ENCODE results near the gene DACT2. TPM values are rescaled to one million over a fixed set of nuclear protein-coding genes. Genes with fewer than 3 reads are reported as not detected.
A peak's percentile ranks its signal among the peaks of the same experiment; 100 is the strongest.

Gene DACT2, protein sequence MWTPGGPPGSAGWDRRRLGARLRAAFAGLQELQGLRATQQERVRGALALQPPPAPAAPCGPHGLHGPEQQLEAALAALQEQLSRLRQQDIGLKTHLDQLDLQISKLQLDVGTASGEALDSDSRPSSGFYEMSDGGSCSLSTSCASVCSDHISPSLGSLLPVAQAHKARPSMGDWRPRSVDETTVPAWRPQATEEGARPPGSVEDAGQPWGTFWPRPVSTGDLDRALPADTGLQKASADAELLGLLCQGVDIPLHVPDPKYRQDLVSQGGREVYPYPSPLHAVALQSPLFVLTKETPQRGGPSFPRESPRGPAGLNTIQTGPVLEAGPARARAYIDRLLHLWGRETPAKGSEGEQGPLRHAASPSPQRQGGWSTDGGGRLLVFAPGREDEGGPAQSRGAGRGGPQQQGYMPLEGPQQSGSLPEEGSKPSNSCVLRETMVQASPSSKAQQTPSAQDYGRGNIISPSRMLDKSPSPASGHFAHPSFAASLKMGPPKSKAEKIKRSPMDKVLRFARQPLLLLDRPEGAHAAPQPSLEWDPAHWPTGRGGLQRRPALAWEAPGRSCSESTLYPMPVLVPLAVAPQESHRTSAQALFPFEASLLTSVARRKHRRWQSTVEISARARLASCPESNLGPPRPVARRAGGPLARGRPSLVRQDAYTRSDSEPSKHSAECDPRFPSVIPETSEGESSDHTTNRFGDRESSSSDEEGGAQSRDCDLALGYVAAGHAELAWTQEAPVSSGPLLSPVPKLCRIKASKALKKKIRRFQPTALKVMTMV
- not detected in 2 replicates for total RNA-seq

GRCh38 chr6:168319279-168320111 is at the start of gene DACT2:
TSS of gene DACT2 (minus strand) at chr6:168319777. CDS start at chr6:168319633, 144 bp downstream.
- Histone ChIP-seq H3K4me3 (ENCODE audit: insufficient read depth, low read length) (no peak within 1 kb of the TSS), H3K79me2 (ENCODE audit: insufficient read depth, low read length) (no peaks in the 10 kb centered on the region), H3K9me3 (ENCODE audit: low read depth, low read length) (no peaks in the 10 kb centered on the region), H3K36me3 (ENCODE audit: insufficient read depth, low read length) (no peaks in the 10 kb centered on the region), H3K27me3 (ENCODE audit: insufficient read depth, low read length) (no peaks in the 10 kb centered on the region), H4K20me1 (ENCODE audit: insufficient read depth, low read length) (no peaks in the 10 kb centered on the region), H3K4me2 (ENCODE audit: insufficient read depth, low read length) (no peak within 1 kb of the TSS), H2AFZ (ENCODE audit: low read length) (no peak within 1 kb of the TSS), H3K27ac (ENCODE audit: low read depth, low read length) (no peak within 1 kb of the TSS), H3K4me1 (ENCODE audit: insufficient read depth, low read length) (no peaks in the 10 kb centered on the region)
- DNase-seq (ENCODE audit: insufficient read length, low spot score, missing footprints) = peak; percentile 66
- TF ChIP-seq, protein P1, sequence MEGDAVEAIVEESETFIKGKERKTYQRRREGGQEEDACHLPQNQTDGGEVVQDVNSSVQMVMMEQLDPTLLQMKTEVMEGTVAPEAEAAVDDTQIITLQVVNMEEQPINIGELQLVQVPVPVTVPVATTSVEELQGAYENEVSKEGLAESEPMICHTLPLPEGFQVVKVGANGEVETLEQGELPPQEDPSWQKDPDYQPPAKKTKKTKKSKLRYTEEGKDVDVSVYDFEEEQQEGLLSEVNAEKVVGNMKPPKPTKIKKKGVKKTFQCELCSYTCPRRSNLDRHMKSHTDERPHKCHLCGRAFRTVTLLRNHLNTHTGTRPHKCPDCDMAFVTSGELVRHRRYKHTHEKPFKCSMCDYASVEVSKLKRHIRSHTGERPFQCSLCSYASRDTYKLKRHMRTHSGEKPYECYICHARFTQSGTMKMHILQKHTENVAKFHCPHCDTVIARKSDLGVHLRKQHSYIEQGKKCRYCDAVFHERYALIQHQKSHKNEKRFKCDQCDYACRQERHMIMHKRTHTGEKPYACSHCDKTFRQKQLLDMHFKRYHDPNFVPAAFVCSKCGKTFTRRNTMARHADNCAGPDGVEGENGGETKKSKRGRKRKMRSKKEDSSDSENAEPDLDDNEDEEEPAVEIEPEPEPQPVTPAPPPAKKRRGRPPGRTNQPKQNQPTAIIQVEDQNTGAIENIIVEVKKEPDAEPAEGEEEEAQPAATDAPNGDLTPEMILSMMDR (IDR thresholded peaks at IDR 0.05; ENCODE audit: extremely low read depth, low read depth, low read length) = no peak

DNA sequence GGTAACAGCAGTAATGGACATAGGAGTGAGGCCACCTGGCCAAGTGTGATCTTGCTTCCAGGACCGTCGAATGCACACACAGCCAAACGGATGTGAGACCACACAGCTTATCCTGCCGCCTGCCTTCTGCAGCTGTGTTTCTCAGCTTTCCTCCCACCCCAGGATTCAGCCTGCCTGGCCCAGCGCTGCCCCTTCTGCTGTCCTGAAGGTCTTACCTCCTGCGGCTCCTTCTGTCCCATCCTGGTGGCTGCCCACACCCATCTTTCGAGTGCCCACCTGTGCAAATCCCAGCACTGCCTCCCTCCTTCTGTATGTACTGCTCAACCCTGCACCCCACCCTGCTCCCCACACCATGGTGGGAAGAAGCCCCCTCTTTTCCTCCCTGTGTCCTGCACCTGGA is 49.4 kb upstream of the DACT2 start:
- no peak overlapping the region for H2AFZ ChIP-seq (ENCODE audit: low read length)
- H3K79me2 ChIP-seq (ENCODE audit: insufficient read depth, low read length) = no peaks in the 10 kb centered on the region
- H3K9me3 ChIP-seq (ENCODE audit: low read depth, low read length) = no peaks in the 10 kb centered on the region
- no peak overlapping the region for H3K4me2 ChIP-seq (ENCODE audit: insufficient read depth, low read length)
- no peaks in the 10 kb centered on the region for H4K20me1 ChIP-seq (ENCODE audit: insufficient read depth, low read length)
- H3K4me3 ChIP-seq (ENCODE audit: insufficient read depth, low read length) = no peak overlapping the region
- H3K27ac ChIP-seq (ENCODE audit: low read depth, low read length) = no peak overlapping the region
- TF ChIP-seq, protein P1 (IDR thresholded peaks at IDR 0.05; ENCODE audit: extremely low read depth, low read depth, low read length) = no peak
- H3K4me1 ChIP-seq (ENCODE audit: insufficient read depth, low read length) = no peaks in the 10 kb centered on the region
- H3K36me3 ChIP-seq (ENCODE audit: insufficient read depth, low read length) = no peaks in the 10 kb centered on the region
- no peaks in the 10 kb centered on the region for H3K27me3 ChIP-seq (ENCODE audit: insufficient read depth, low read length)
- DNase-seq (ENCODE audit: insufficient read length, low spot score, missing footprints) = peak; percentile 52

DNA sequence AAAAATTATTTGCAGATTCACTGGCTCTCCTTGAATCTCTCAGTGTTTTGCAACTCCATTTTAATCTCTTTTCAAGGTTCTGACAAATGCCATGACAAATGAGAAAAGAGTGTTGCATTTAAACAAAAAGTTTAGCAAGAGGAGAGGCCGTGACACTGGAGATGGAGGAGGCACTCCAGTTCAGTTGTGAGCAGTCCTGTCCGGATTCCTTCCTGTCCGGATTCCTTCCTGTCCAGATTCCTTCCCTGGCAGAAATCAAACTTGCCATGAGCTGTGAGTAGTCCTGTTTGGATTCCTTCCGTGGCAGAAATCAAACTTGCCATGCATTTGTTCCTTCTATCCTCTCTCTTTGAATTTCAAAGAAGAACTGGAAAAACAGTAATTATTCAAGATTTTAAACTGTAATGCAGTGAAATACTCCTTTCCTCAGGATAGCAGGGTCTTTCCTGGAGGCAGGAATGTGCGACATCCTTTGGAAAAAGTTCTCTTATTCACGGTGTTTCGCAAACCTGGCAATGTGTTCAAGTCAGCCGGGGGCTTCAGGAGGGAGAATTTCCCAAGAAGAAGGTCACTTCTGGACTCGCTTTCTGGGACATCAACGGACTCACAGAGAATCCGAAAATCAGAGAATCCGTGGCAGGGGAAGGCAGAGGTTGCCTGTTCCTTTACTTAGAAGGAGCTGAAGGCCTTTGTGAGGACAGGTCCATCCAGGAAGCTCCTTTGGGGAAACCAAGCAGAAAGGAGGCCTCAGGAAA is 48.7 kb upstream of the DACT2 start:
- no peak overlapping the region for H2AFZ ChIP-seq (ENCODE audit: low read length)
- H3K79me2 ChIP-seq (ENCODE audit: insufficient read depth, low read length) = no peaks in the 10 kb centered on the region
- H3K4me3 ChIP-seq (ENCODE audit: insufficient read depth, low read length) = no peak overlapping the region
- no peak overlapping the region for H3K27ac ChIP-seq (ENCODE audit: low read depth, low read length)
- TF ChIP-seq, protein P1 (IDR thresholded peaks at IDR 0.05; ENCODE audit: extremely low read depth, low read depth, low read length) = no peak
- no peak for DNase-seq (ENCODE audit: insufficient read length, low spot score, missing footprints)
- H4K20me1 ChIP-seq (ENCODE audit: insufficient read depth, low read length) = no peaks in the 10 kb centered on the region
- H3K4me2 ChIP-seq (ENCODE audit: insufficient read depth, low read length) = no peak overlapping the region
- no peaks in the 10 kb centered on the region for H3K9me3 ChIP-seq (ENCODE audit: low read depth, low read length)
- H3K27me3 ChIP-seq (ENCODE audit: insufficient read depth, low read length) = no peaks in the 10 kb centered on the region
- H3K4me1 ChIP-seq (ENCODE audit: insufficient read depth, low read length) = no peaks in the 10 kb centered on the region
- no peaks in the 10 kb centered on the region for H3K36me3 ChIP-seq (ENCODE audit: insufficient read depth, low read length)

Measured in osteoblast (primary cell).